Peyer's patch (tissue), 4 donors: ENCODE measurements around the gene HELZ2.

Source experiments
- POLR2A ChIP-seq, 2 donors: fragments of 450-650 bp; IDR thresholded peaks; one replicate each; pipeline ENCODE4 v1.5.1; 2017; ENCODE audit warnings: antibody characterized with exemption in 2 of 2, mild to moderate bottlenecking in 2 of 2, moderate library complexity in 2 of 2
- TF ChIP-seq, protein P1 (sequence below), 6 experiments: fragments of 450-650 bp in 4 of 6; fragments of 200-600 bp in 2 of 6; sonication (generic) in 1 of 6; IDR thresholded peaks; one replicate each; pipeline ENCODE4 v1.5.1; 2017 to 2019; ENCODE audit warnings: antibody characterized with exemption in 6 of 6, mild to moderate bottlenecking in 3 of 6, moderate library complexity in 1 of 6

DNA sequence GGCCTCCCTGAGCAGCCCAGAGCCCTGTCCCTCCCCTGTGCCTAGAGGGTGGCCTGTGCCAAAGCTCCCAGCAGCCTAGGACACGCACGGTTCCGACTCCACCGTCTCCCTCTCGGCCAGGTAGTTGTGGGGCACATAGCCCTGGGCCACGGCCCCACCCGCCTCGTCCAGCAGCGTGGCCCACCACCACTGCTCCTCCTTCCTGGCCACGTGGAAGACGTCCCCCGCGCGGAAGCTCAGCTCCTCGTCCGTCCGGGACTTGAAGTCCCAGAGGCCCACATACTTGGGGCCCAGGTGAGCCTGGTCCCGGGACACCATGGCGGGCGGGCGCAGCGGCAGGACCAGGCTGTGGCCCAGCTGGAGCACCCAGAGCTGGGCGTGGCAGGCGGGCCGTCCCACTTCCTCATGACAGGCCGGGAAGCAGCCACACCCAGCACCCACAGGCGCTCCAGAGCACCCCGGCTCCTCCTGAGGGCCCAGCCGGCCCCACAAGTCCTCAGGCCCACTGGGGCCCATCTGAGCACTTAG, 37.0 kb downstream of the HELZ2 start, which contains the start of gene PTK6:
- TF ChIP-seq, protein P1, sequence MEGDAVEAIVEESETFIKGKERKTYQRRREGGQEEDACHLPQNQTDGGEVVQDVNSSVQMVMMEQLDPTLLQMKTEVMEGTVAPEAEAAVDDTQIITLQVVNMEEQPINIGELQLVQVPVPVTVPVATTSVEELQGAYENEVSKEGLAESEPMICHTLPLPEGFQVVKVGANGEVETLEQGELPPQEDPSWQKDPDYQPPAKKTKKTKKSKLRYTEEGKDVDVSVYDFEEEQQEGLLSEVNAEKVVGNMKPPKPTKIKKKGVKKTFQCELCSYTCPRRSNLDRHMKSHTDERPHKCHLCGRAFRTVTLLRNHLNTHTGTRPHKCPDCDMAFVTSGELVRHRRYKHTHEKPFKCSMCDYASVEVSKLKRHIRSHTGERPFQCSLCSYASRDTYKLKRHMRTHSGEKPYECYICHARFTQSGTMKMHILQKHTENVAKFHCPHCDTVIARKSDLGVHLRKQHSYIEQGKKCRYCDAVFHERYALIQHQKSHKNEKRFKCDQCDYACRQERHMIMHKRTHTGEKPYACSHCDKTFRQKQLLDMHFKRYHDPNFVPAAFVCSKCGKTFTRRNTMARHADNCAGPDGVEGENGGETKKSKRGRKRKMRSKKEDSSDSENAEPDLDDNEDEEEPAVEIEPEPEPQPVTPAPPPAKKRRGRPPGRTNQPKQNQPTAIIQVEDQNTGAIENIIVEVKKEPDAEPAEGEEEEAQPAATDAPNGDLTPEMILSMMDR (IDR thresholded peaks at IDR 0.05): no peak
- TF ChIP-seq POLR2A (IDR thresholded peaks at IDR 0.05): peak; percentile 55 to 67
